Activated naive CD8-positive, alpha-beta T cell treated with anti-CD3 and anti-CD28 coated beads for 36 hours (primary cell): ENCODE data around the gene TFF2. TPM values are rescaled to one million over a fixed set of nuclear protein-coding genes. Genes with fewer than 3 reads are reported as not detected.

Experiments used
- DNase-seq: peaks from one replicate; pipeline ENCODE4 v3.0.0; 2021
- H3K27ac Mint-ChIP-seq: one replicate; pipeline ENCODE4 v1.8.0; 2022; ENCODE audit warnings: mild to moderate bottlenecking, moderate library complexity, mixed read lengths
- H3K27me3 Mint-ChIP-seq: one replicate; pipeline ENCODE4 v1.8.0; 2022; ENCODE audit warnings: mild to moderate bottlenecking, mixed read lengths
- H3K36me3 Mint-ChIP-seq: one replicate; pipeline ENCODE4 v1.8.0; 2021; ENCODE audit warnings: mild to moderate bottlenecking, mixed read lengths
- H3K4me1 Mint-ChIP-seq: one replicate; pipeline ENCODE4 v1.8.0; 2021; ENCODE audit warnings: mixed read lengths
- H3K4me3 Mint-ChIP-seq: one replicate; pipeline ENCODE4 v1.8.0; 2022; ENCODE audit warnings: mild to moderate bottlenecking, moderate library complexity, mixed read lengths
- H3K9me3 Mint-ChIP-seq: one replicate; pipeline ENCODE4 v1.8.0; 2022; ENCODE audit warnings: mixed read lengths
- total RNA-seq, 2 experiments: library from RNA; stranded (reverse); gene quantifications; one replicate each; pipeline ENCODE4 v1.2.3, GENCODE V29; 2021

The TFF2 gene
- total RNA-seq, 2 experiments from 2014 or later: not detected

GRCh38 chr21:42388740-42389448, 38.1 kb upstream of the TFF2 start:
- H3K4me3 Mint-ChIP-seq: no peak overlapping the region
- H3K36me3 Mint-ChIP-seq: peaks cover 86% of the 10 kb centered on the region
- no peaks in the 10 kb centered on the region for H3K9me3 Mint-ChIP-seq
- H3K4me1 Mint-ChIP-seq: peaks cover 66% of the 10 kb centered on the region
- DNase-seq: no peak
- no peaks in the 10 kb centered on the region for H3K27me3 Mint-ChIP-seq
- H3K27ac Mint-ChIP-seq: no peak overlapping the region

- no peak overlapping the region for H3K4me3 Mint-ChIP-seq
- no peak for DNase-seq
- no peaks in the 10 kb centered on the region for H3K9me3 Mint-ChIP-seq
- no peaks in the 10 kb centered on the region for H3K27me3 Mint-ChIP-seq
- no peak overlapping the region for H3K27ac Mint-ChIP-seq
- peaks cover 58% of the 10 kb centered on the region for H3K4me1 Mint-ChIP-seq
- peaks cover 91% of the 10 kb centered on the region for H3K36me3 Mint-ChIP-seq
These were observed 37.1 kb upstream of the TFF2 start for GRCh38 chr21:42387843-42388340.

- Mint-ChIP-seq H3K27me3 (no peaks in the 10 kb centered on the region), H3K9me3 (peaks cover 5% of the 10 kb centered on the region), H3K4me3 (no peak overlapping the region), H3K4me1 (peaks cover 53% of the 10 kb centered on the region), H3K36me3 (peaks cover 91% of the 10 kb centered on the region), H3K27ac (no peak overlapping the region)
- DNase-seq: no peak
These were observed 36.4 kb upstream of the TFF2 start for GRCh38 chr21:42387164-42387563.

GRCh38 chr21:42386034-42386591, 35.3 kb upstream of the TFF2 start:
- H3K4me1 Mint-ChIP-seq: peaks cover 46% of the 10 kb centered on the region
- H3K9me3 Mint-ChIP-seq: peaks cover 12% of the 10 kb centered on the region
- no peak overlapping the region for H3K27ac Mint-ChIP-seq
- no peaks in the 10 kb centered on the region for H3K27me3 Mint-ChIP-seq
- H3K4me3 Mint-ChIP-seq: no peak overlapping the region
- DNase-seq: no peak
- H3K36me3 Mint-ChIP-seq: peaks cover 91% of the 10 kb centered on the region

- Mint-ChIP-seq H3K27ac (no peak overlapping the region), H3K4me1 (peaks cover 43% of the 10 kb centered on the region), H3K27me3 (no peaks in the 10 kb centered on the region), H3K36me3 (peaks cover 88% of the 10 kb centered on the region), H3K9me3 (peaks cover 12% of the 10 kb centered on the region), H3K4me3 (no peak overlapping the region)
- no peak for DNase-seq
These were observed 34.8 kb upstream of the TFF2 start for GRCh38 chr21:42385619-42386018.

GRCh38 chr21:42384989-42385388, 34.2 kb upstream of the TFF2 start:
- H3K27me3 Mint-ChIP-seq: no peaks in the 10 kb centered on the region
- no peak for DNase-seq
- peaks cover 12% of the 10 kb centered on the region for H3K9me3 Mint-ChIP-seq
- H3K4me3 Mint-ChIP-seq: no peak overlapping the region
- H3K4me1 Mint-ChIP-seq: peaks cover 37% of the 10 kb centered on the region
- H3K36me3 Mint-ChIP-seq: peaks cover 88% of the 10 kb centered on the region
- peak overlapping the region; percentile 64 for H3K27ac Mint-ChIP-seq

- DNase-seq: no peak
- Mint-ChIP-seq H3K9me3 (peaks cover 12% of the 10 kb centered on the region), H3K4me3 (no peak overlapping the region), H3K4me1 (peaks cover 31% of the 10 kb centered on the region), H3K27me3 (no peaks in the 10 kb centered on the region), H3K36me3 (peaks cover 88% of the 10 kb centered on the region), H3K27ac (no peak overlapping the region)
These were observed 33.6 kb upstream of the TFF2 start for GRCh38 chr21:42384156-42384945.

- H3K4me3 Mint-ChIP-seq: no peak overlapping the region
- no peaks in the 10 kb centered on the region for H3K27me3 Mint-ChIP-seq
- H3K9me3 Mint-ChIP-seq: peaks cover 12% of the 10 kb centered on the region
- peaks cover 25% of the 10 kb centered on the region for H3K4me1 Mint-ChIP-seq
- DNase-seq: no peak
- peaks cover 80% of the 10 kb centered on the region for H3K36me3 Mint-ChIP-seq
- no peak overlapping the region for H3K27ac Mint-ChIP-seq
These were observed 32.5 kb upstream of the TFF2 start for GRCh38 chr21:42383331-42383730.

- Mint-ChIP-seq H3K36me3 (peaks cover 77% of the 10 kb centered on the region), H3K27ac (peak overlapping the region; percentile 8), H3K4me3 (no peak overlapping the region), H3K9me3 (peaks cover 12% of the 10 kb centered on the region), H3K4me1 (peaks cover 21% of the 10 kb centered on the region), H3K27me3 (no peaks in the 10 kb centered on the region)
- DNase-seq: no peak
These were observed 32.1 kb upstream of the TFF2 start for GRCh38 chr21:42382915-42383314.

- Mint-ChIP-seq H3K27ac (no peak overlapping the region), H3K36me3 (peaks cover 73% of the 10 kb centered on the region), H3K4me1 (peaks cover 11% of the 10 kb centered on the region), H3K4me3 (no peak overlapping the region), H3K27me3 (no peaks in the 10 kb centered on the region), H3K9me3 (peaks cover 12% of the 10 kb centered on the region)
- DNase-seq: peak; percentile 46
These were observed 30.7 kb upstream of the TFF2 start for GRCh38 chr21:42381347-42381984.

GRCh38 chr21:42379426-42380215, 28.8 kb upstream of the TFF2 start:
- Mint-ChIP-seq H3K27ac (no peak overlapping the region), H3K36me3 (peaks cover 66% of the 10 kb centered on the region), H3K9me3 (peaks cover 12% of the 10 kb centered on the region), H3K27me3 (no peaks in the 10 kb centered on the region), H3K4me1 (peaks cover 12% of the 10 kb centered on the region), H3K4me3 (no peak overlapping the region)
- DNase-seq: no peak

GRCh38 chr21:42378418-42378817, 27.6 kb upstream of the TFF2 start:
- H3K27me3 Mint-ChIP-seq: no peaks in the 10 kb centered on the region
- H3K36me3 Mint-ChIP-seq: peaks cover 60% of the 10 kb centered on the region
- peaks cover 12% of the 10 kb centered on the region for H3K9me3 Mint-ChIP-seq
- no peak overlapping the region for H3K27ac Mint-ChIP-seq
- DNase-seq: no peak
- peaks cover 20% of the 10 kb centered on the region for H3K4me1 Mint-ChIP-seq
- H3K4me3 Mint-ChIP-seq: no peak overlapping the region

GRCh38 chr21:42377951-42378340, 27.2 kb upstream of the TFF2 start:
- Mint-ChIP-seq H3K27ac (no peak overlapping the region), H3K27me3 (no peaks in the 10 kb centered on the region), H3K4me1 (peaks cover 25% of the 10 kb centered on the region), H3K36me3 (peaks cover 58% of the 10 kb centered on the region), H3K4me3 (no peak overlapping the region), H3K9me3 (peaks cover 12% of the 10 kb centered on the region)
- no peak for DNase-seq

- Mint-ChIP-seq H3K4me3 (no peak overlapping the region), H3K27ac (no peak overlapping the region), H3K36me3 (peaks cover 58% of the 10 kb centered on the region), H3K9me3 (peaks cover 9% of the 10 kb centered on the region), H3K27me3 (no peaks in the 10 kb centered on the region), H3K4me1 (peaks cover 24% of the 10 kb centered on the region)
- DNase-seq: no peak
These were observed 26.6 kb upstream of the TFF2 start for GRCh38 chr21:42377211-42377950.
